ENCODE results near the gene ITGB2.

- no peak for TF ChIP-seq CTCF (IDR thresholded peaks at IDR 0.05; ENCODE audit: low read depth, low read length)
- TF ChIP-seq EZH2phosphoT487 (IDR thresholded peaks at IDR 0.05; ENCODE audit: low read depth), result no peak
Observed at GRCh38 chr21:44947111-44947929, 26.6 kb upstream of the ITGB2 start.

Measured in OCI-LY3 (cell line).